MM.1S (cell line): ENCODE results near the gene FBP2.

ENCODE experiments used
- CTCF ChIP-seq: fragments of 300-600 bp; sonication (generic); IDR thresholded peaks from 2 replicates; pipeline ENCODE4 v1.5.1; 2016; ENCODE audit warnings: antibody characterized with exemption, low read length, mixed read lengths
- EZH2 ChIP-seq: fragments of 300-600 bp; sonication (generic); optimal IDR thresholded peaks from 2 replicates; pipeline ENCODE3; 2017; ENCODE audit warnings: low read depth, mild to moderate bottlenecking, antibody characterized with exemption, low read length, mixed read lengths
- EZH2phosphoT487 ChIP-seq: fragments of 300-600 bp; sonication (generic); IDR thresholded peaks from 2 replicates; pipeline ENCODE4 v1.6.1; 2018; ENCODE audit warnings: antibody characterized with exemption, low read length

- no peak for TF ChIP-seq CTCF
- no peak for TF ChIP-seq EZH2
- no peak for TF ChIP-seq EZH2phosphoT487
Measured at GRCh38 chr9:94619026-94619425, 25.4 kb upstream of the FBP2 start.
